Daoy (cell line): ENCODE data around the gene ASB13. TPM values are rescaled to one million over a fixed set of nuclear protein-coding genes. Genes with fewer than 3 reads are reported as not detected.

ENCODE experiments used
- DNase-seq: peaks from one replicate; pipeline ENCODE4 v3.0.0-alpha.2; 2015; ENCODE audit warnings: low read depth
- total RNA-seq: library from RNA; depleted of rRNA; stranded (reverse); fragments of >200 nt; shearing (Covaris generic); gene quantifications from 2 replicates; pipeline ENCODE4 v1.2.3, GENCODE V29; 2014

The ASB13 gene
- total RNA-seq, 1 experiment from 2014 or later: 13.3 TPM

GRCh38 chr10:5669604-5670003 lies 3.2 kb upstream of the ASB13 start:
- no peak for DNase-seq

- no peak for DNase-seq
These were observed 2.0 kb upstream of the ASB13 start for GRCh38 chr10:5668429-5668828.

- no peak for DNase-seq
These were observed 641 bp upstream of the ASB13 start for GRCh38 chr10:5666841-5667630.

GRCh38 chr10:5665373-5666007 lies 905 bp downstream of the ASB13 start:
- no peak for DNase-seq

GRCh38 chr10:5663692-5664427 lies 2.5 kb downstream of the ASB13 start:
- no peak for DNase-seq

- DNase-seq: no peak
These were observed 3.5 kb downstream of the ASB13 start for GRCh38 chr10:5662708-5663579.

GRCh38 chr10:5661043-5661442 lies 5.4 kb downstream of the ASB13 start:
- no peak for DNase-seq

GRCh38 chr10:5659702-5660528 lies 6.5 kb downstream of the ASB13 start:
- DNase-seq: peak; percentile 62

GRCh38 chr10:5658871-5659618 lies 7.3 kb downstream of the ASB13 start:
- DNase-seq: no peak

- DNase-seq: no peak
These were observed 9.4 kb downstream of the ASB13 start for GRCh38 chr10:5656737-5657579.

- DNase-seq: no peak
These were observed 11.3 kb downstream of the ASB13 start for GRCh38 chr10:5655121-5655520.

GRCh38 chr10:5654218-5654755 lies 12.1 kb downstream of the ASB13 start:
- DNase-seq: no peak

- DNase-seq: no peak
These were observed 13.6 kb downstream of the ASB13 start for GRCh38 chr10:5652746-5653145.

- DNase-seq: no peak
These were observed 15.0 kb downstream of the ASB13 start for GRCh38 chr10:5651388-5651764.

GRCh38 chr10:5650664-5651387 lies 15.6 kb downstream of the ASB13 start:
- no peak for DNase-seq

GRCh38 chr10:5649746-5650145 lies 16.6 kb downstream of the ASB13 start:
- no peak for DNase-seq

GRCh38 chr10:5648494-5649457 lies 17.6 kb downstream of the ASB13 start:
- no peak for DNase-seq
